Ectodermal cell (in vitro differentiated cells): ENCODE measurements around the gene CNR2.

Source experiments
- H3K27ac ChIP-seq: 2 replicates; pipeline ENCODE4 v1.7.0; 2013; ENCODE audit warnings: mild to moderate bottlenecking, low read depth, low read length; ENCODE audit not compliant: insufficient read depth, poor library complexity, severe bottlenecking
- H3K27me3 ChIP-seq: 2 replicates; pipeline ENCODE4 v1.7.0; 2013; ENCODE audit warnings: mild to moderate bottlenecking, low read length; ENCODE audit not compliant: insufficient read depth, control insufficient read depth, poor library complexity, severe bottlenecking
- H3K36me3 ChIP-seq: one replicate; pipeline ENCODE4 v1.7.0; 2013; ENCODE audit warnings: low read length; ENCODE audit not compliant: control insufficient read depth, insufficient read depth
- H3K4me1 ChIP-seq: one replicate; pipeline ENCODE4 v1.7.0; 2013; ENCODE audit warnings: low read length; ENCODE audit not compliant: control insufficient read depth, insufficient read depth
- H3K4me3 ChIP-seq: 2 replicates; pipeline ENCODE4 v1.7.0; 2013; ENCODE audit warnings: low read depth, low read length, control low read depth; ENCODE audit not compliant: insufficient read depth
- H3K9me3 ChIP-seq: 2 replicates; pipeline ENCODE4 v1.7.0; 2013; ENCODE audit warnings: mild to moderate bottlenecking, low read length, moderate library complexity; ENCODE audit not compliant: control insufficient read depth
- WGBS, 2 experiments: methylation state at CpG; one replicate each; pipeline ENCODE4 v1.1.7; 2013; ENCODE audit warnings: missing lambda C conversion rate in 2 of 2; 5-methylcytosine and 5-hydroxymethylcytosine counted together

CNR2 gene

DNA sequence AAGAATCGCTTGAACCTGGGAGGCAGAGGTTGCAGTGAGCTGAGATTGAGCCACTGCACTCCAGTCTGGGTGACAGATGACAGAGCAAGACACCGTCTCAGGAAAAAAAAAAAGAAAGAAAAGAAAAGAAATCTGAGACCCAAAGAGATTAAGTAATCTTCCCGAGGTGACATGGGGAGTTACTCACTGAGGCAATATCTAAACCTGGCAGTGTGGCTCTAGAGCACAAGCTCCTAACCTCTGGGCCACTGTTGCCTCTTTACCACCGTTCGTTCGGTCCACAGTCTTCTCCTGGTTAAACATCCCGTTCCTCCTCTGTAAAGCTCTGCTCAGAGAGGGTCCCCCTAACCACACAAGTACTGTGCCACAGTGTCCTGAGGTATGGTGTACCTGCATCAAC lies 89.4 kb downstream of the CNR2 start:
- H3K27ac ChIP-seq = no peak overlapping the region
- H3K9me3 ChIP-seq = no peaks in the 10 kb centered on the region
- 90 to 91% methylated on average over 7 of the region's 7 CpGs for WGBS, 2 experiments
- no peak overlapping the region for H3K4me3 ChIP-seq
- no peaks in the 10 kb centered on the region for H3K27me3 ChIP-seq
- peaks cover 4% of the 10 kb centered on the region for H3K4me1 ChIP-seq
- H3K36me3 ChIP-seq = no peaks in the 10 kb centered on the region
